ENCODE measurements around the gene HMCN1.

The HMCN1 gene

DNA sequence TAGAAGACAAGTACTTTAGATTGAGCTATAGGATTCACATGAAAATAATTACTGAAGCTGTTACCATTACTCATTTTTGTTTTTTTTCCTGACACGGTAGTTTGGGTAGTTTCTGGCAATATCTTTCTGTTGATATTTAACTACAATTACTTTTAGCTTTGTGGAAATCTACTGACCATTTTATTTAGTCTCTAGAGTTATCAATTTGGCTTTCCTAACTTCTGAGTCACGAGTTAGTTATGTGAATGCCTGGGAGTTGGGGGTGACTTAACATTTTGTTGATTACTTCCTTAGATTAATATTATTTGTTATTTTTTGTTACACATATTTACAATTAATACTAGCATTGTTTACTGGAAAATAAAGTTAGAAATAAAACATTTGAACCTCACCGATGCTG lies 160.6 kb downstream of the HMCN1 start:
- H3K4me3 ChIP-seq (ENCODE audit: low read depth, low read length) = no peak overlapping the region
- no peak for DNase-seq (ENCODE audit: low read depth, low spot score)
- ChIA-PET POLR2A (no interaction called here), CTCF (no interaction called here)
- no peak for TF ChIP-seq CTCF (IDR thresholded peaks at IDR 0.05; ENCODE audit: insufficient read depth, low read length, missing control alignments)

GRCh38 chr1:185895208-185895900 lies 161.2 kb downstream of the HMCN1 start:
- ChIA-PET POLR2A (interaction anchor here (0.7 kb wide), 1 partner anchor 199 kb away, joined by 3 read pairs; no protein-coding TSS in a partner anchor), CTCF (no interaction called here)
- no peak overlapping the region for H3K4me3 ChIP-seq (ENCODE audit: low read depth, low read length)
- DNase-seq (ENCODE audit: low read depth, low spot score) = no peak
- TF ChIP-seq CTCF (IDR thresholded peaks at IDR 0.05; ENCODE audit: insufficient read depth, low read length, missing control alignments) = no peak

DNA sequence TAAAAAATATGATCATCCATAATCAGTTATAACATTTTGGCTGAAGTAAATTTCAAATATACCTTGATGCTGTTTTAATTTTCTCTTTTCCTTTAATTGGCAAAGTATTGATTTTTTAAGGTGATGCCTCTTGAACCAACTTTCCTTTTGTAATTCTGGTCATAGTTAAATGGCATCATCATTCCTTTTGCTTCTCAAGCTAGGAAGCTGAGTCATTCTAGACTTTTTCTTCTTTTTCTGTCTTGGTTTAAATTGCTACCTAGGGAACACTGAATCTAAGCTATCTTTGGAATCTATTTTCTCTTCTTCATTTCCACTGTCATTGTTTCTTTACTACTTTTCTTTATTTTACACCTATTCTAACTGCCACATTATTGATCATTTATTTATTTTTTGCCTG lies 162.7 kb downstream of the HMCN1 start:
- no peak overlapping the region for H3K4me3 ChIP-seq (ENCODE audit: low read depth, low read length)
- TF ChIP-seq CTCF (IDR thresholded peaks at IDR 0.05; ENCODE audit: insufficient read depth, low read length, missing control alignments) = no peak

DNA sequence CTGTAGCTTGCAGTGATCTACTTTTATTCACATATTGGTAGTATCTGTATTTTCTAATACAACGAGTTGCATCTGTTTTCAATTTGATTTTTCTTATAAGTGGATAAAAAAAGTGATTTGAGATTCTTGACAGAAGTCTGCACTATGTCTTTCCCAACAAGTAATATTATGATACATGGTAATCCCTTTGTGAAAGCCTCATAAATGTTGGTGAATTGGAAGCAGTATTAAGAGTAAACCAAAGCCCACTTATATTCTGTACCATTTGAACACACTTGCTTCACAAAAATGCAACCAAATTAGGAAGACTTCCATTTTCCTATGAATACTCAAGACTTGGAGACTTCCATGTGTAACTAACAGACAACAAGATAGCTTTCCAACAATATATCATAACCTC lies 172.0 kb downstream of the HMCN1 start:
- no peak for TF ChIP-seq CTCF (IDR thresholded peaks at IDR 0.05; ENCODE audit: insufficient read depth, low read length, missing control alignments)
- H3K4me3 ChIP-seq (ENCODE audit: low read depth, low read length) = no peak overlapping the region
- ChIA-PET CTCF (no interaction called here), POLR2A (no interaction called here)
- no peak for DNase-seq (ENCODE audit: low read depth, low spot score)

More for the DNA sequence above, 162.7 kb downstream of the HMCN1 start:
- no peak for DNase-seq (ENCODE audit: low read depth, low spot score)
- ChIA-PET CTCF (no interaction called here), POLR2A (no interaction called here)

- ChIA-PET CTCF (no interaction called here), POLR2A (no interaction called here)
- no peak for DNase-seq (ENCODE audit: low read depth, low spot score)
- H3K4me3 ChIP-seq (ENCODE audit: low read depth, low read length) = no peak overlapping the region
- no peak for TF ChIP-seq CTCF (IDR thresholded peaks at IDR 0.05; ENCODE audit: insufficient read depth, low read length, missing control alignments)
Measured at GRCh38 chr1:185907246-185907645, 173.1 kb downstream of the HMCN1 start.

DNA sequence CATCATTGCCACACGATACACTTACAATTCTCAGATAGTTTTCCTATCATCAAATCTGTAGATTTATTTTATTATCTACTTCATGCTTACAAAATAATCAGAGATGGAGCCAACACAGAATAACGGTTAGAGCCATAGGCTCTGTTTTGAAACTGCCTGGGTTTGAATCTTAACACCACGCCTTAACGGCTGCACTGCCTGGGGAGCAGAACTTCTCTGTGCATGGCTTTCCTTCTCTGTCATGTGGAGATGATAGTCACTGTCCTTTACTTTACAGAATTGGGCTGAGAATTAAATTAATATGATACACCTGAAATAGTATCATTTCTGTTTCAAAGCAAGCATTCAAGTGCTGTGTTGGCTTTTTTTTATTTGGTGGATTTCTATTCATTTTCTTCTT lies 177.8 kb downstream of the HMCN1 start:
- no peak overlapping the region for H3K4me3 ChIP-seq (ENCODE audit: low read depth, low read length)
- no peak for TF ChIP-seq CTCF (IDR thresholded peaks at IDR 0.05; ENCODE audit: insufficient read depth, low read length, missing control alignments)
- POLR2A ChIA-PET = no interaction called here
- no peak for DNase-seq (ENCODE audit: low read depth, low spot score)
- CTCF ChIA-PET = no interaction called here
